ENCODE results near the gene MARS1.

MARS1 gene

GRCh38 chr12:57518920-57519795 lies 31.3 kb downstream of the MARS1 start:
- DNase-seq, result no peak

- no peak for DNase-seq
Observed at GRCh38 chr12:57519796-57520052, 31.9 kb downstream of the MARS1 start.

- peak; percentile 99 for DNase-seq
Observed at GRCh38 chr12:57520053-57520818, 32.4 kb downstream of the MARS1 start, which contains the start of gene DDIT3. Gene DDIT3, minus strand, starts transcription at chr12:57520514. Its CDS starts 3,108 bp downstream, at chr12:57517406.

- DNase-seq, result no peak
Observed at GRCh38 chr12:57521525-57522010, 33.7 kb downstream of the MARS1 start.

GRCh38 chr12:57522011-57522886 lies 34.4 kb downstream of the MARS1 start, which contains the start of gene MBD6:
Gene MBD6, plus strand, starts transcription at chr12:57522824. Its CDS starts 1,480 bp downstream, at chr12:57524304.
- DNase-seq, result peak; percentile 89

GRCh38 chr12:57522887-57523705 lies 35.2 kb downstream of the MARS1 start:
- DNase-seq, result no peak

- DNase-seq, result no peak
Observed at GRCh38 chr12:57523706-57524614, 36.1 kb downstream of the MARS1 start.

- no peak for DNase-seq
Observed at GRCh38 chr12:57524814-57525614, 37.1 kb downstream of the MARS1 start.

GRCh38 chr12:57525615-57526383 lies 37.9 kb downstream of the MARS1 start:
- no peak for DNase-seq

GRCh38 chr12:57526477-57527126 lies 38.7 kb downstream of the MARS1 start:
- DNase-seq, result no peak

- DNase-seq, result no peak
Observed at GRCh38 chr12:57527184-57527583, 39.3 kb downstream of the MARS1 start.

- no peak for DNase-seq
Observed at GRCh38 chr12:57528176-57528575, 40.3 kb downstream of the MARS1 start.

GRCh38 chr12:57528831-57529555 lies 41.1 kb downstream of the MARS1 start:
- DNase-seq, result no peak

GRCh38 chr12:57529831-57530230 lies 42.0 kb downstream of the MARS1 start:
- DNase-seq, result no peak

GRCh38 chr12:57530396-57531142 lies 42.7 kb downstream of the MARS1 start:
- DNase-seq, result no peak

- DNase-seq, result no peak
Observed at GRCh38 chr12:57531836-57532235, 44.0 kb downstream of the MARS1 start.

GRCh38 chr12:57533108-57533507 lies 45.2 kb downstream of the MARS1 start:
- no peak for DNase-seq
